Testis (tissue), 2 donors: ENCODE data around the gene GTF3C5.

Experiments used
- CTCF ChIP-seq, 3 experiments: fragments of 450-650 bp in 2 of 3; fragments of 200-600 bp in 1 of 3; sonication (generic) in 1 of 3; IDR thresholded peaks; one replicate each; pipeline ENCODE4 v1.5.1; 2016 to 2019; ENCODE audit warnings: antibody characterized with exemption in 3 of 3, mild to moderate bottlenecking in 2 of 3, moderate library complexity in 1 of 3
- POLR2A ChIP-seq: fragments of 450-650 bp; IDR thresholded peaks from one replicate; pipeline ENCODE4 v1.6.1; 2017; ENCODE audit warnings: antibody characterized with exemption, mild to moderate bottlenecking, moderate library complexity

GRCh38 chr9:133028221-133028620 lies 2.6 kb upstream of the GTF3C5 start:
- no peak for TF ChIP-seq CTCF (IDR thresholded peaks at IDR 0.05)
- no peak for TF ChIP-seq POLR2A
